ENCODE data around the gene MPRIP.

MPRIP gene

GRCh38 chr17:17029938-17030337 is 12.3 kb upstream of the MPRIP start:
- no peak for DNase-seq

DNA sequence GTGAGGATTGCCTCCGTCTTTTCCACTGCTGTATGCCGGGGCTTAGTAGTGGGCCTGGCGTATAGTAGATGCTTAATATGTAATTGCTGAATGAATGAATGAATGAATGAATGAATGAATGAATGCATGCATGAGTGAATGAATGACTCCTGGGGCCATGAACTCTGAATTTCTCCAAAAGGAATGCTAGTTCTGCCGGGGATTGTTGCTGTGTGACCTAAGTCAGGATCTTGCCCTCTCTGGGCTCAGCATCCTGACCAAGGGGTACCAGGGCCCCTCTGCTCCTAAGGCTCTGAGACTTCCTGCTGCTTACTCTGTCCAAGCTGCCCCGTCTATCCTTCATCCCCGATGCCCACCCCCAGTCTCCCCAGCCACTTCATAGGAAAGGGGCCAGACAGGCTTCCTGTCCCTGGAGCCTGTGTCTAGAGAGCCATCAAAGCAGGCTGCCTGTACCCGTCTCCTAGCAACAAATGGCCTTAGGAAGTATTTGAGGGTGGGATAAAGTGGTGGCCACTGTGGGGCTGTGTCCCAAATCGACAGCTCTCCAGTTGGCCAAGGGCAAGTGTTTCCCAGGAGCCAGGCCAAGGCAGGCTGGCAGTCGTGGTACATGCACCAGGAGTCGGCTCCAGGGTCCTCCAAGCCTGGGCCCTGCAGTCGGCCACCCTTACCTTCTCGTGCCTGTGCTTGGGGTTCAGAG is 11.6 kb upstream of the MPRIP start:
- no peak for DNase-seq

GRCh38 chr17:17032131-17032692 is 10.0 kb upstream of the MPRIP start:
- DNase-seq: peak in 1 of 2 experiments; percentile 50

GRCh38 chr17:17033466-17033865 is 8.8 kb upstream of the MPRIP start:
- DNase-seq: no peak

DNA sequence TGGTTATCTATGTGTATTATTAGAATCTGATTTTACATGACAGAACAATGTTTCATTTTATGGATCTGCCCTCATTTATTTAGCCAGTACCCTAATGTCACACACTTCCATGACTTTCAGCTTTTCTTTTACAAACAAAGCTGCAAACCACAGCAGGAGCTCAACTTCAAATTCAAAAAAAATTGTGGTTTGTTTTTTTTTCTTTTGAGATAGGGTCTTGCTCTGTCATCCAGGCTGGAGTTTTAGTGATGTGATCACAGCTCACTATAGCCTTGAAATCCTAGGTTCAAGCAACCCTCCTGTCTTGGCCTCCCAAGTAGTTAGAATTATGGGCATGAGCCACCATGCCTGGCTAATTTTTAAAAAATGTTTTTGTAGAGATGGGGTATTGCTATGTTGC is 8.2 kb upstream of the MPRIP start:
- no peak for DNase-seq

- no peak for DNase-seq
Measured at GRCh38 chr17:17034496-17035075, 7.7 kb upstream of the MPRIP start.

- no peak for DNase-seq
Measured at GRCh38 chr17:17035490-17035889, 6.8 kb upstream of the MPRIP start.

- no peak for DNase-seq
Measured at GRCh38 chr17:17035920-17036523, 6.2 kb upstream of the MPRIP start.

DNA sequence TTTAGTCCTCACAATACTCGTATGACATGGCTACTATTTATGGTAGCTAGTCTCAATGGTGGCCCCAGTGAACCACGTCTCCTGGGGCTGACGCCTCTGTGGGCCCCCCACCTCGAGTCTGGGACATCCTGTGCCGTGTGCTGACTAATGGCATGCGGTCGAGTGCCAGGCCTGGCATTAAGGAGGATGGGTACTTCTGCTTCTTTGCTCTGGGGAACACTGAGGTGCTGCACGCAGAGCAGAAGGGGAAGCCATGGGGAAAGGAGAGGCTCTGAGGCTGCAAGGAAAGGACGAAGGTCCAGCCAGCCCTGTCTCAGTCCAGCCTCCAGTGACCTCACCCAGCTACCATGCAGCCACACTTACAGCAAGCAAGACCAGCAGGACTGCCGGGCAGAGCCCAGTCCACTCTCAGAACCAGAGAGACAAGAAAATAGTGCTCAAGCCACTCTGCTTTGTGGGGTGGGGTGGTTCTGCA is 5.7 kb upstream of the MPRIP start:
- DNase-seq: no peak

DNA sequence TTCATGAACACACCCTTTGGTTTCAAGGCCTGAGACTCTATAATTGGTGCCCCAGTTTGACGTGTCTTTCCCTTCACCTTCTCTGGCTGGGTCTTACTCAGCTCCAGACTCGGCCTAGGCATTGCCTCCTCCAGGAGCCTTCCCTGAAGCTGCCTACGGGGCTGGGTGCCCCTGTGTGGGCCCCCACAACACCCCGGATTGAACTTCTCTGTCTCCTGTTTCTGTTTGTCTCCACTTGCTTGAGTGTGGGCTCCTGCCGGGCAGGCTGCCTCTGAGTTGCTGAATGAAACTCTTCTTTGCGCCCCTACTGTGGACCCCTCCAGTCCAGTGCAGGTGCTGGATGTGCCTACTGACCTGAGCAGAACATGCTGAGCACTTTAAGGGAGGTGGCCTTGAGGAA is 2.3 kb upstream of the MPRIP start:
- no peak for DNase-seq

- DNase-seq: peak in 1 of 2 experiments; percentile 45
Measured at GRCh38 chr17:17041018-17041521, 1.2 kb upstream of the MPRIP start.

DNA sequence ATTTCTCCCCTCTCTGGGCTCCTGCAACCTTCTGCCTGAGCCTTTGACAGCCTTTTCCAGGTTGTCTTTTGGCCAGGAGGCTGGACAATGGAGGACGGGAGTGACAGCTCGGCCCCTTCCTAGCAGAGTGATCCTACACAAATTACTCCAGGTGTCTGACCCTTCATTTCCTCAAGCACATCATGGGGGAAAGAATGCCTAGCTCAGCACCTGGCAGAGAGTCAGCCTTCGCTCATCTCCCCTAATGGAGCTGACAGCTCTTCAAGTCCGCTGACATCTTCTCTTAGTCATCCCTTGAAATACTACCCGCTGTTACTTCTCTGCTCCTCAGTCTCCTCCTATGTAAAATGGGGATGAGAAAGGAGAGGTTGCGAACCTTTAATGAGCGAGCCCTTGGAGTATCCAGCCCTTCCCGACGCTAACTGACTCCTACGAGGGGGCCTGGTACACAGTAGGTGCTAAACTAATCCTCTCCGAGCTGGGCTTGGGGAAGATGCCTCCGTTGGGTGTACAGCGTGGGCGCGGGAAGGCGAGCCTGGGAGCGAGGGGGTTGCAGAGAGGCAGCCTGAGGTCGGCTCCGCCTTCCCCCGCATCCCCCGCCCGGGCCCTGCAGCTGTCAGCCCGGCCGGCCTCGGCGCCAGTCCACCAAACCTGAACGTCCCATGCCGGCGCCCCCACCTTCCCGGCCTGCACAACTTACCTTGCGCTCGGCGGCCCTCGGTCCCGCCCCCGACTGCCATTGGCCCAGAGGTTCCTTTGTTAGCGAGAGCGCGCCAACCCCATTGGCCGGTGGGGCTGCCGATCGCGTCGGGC is 480 bp upstream of the MPRIP start:
- DNase-seq: peak; percentile 88 to 97

DNA sequence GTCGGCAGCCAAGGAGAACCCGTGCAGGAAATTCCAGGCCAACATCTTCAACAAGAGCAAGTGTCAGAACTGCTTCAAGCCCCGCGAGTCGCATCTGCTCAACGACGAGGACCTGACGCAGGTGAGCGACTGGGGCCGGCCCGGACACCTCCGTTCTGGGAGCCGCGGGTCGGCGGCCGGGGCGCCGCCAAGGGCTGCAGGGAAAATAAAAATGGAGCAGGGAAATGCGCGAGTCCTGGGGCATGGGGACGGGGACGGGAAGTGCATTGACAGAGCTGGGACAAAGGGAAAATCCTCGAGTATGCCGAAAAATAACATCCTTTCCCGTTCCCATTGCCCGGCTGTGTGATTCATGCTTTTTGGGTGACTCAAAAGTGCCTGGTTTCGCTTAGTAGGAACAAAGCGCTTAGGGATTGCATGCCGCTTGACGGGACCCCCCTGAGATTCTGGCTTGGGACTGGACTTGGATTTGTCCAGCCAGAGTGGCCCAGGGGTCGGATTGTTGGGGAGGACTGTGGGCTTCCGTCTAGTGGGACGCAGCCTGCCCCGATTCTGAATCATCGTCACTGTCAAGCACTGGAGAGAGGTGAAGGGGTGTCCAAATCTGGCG is 699 bp downstream of the MPRIP start:
- no peak for DNase-seq

- DNase-seq: no peak
Measured at GRCh38 chr17:17043461-17044271, 1.4 kb downstream of the MPRIP start.

- peak in 1 of 2 experiments; percentile 21 for DNase-seq
Measured at GRCh38 chr17:17044846-17045561, 2.7 kb downstream of the MPRIP start.

- no peak for DNase-seq
Measured at GRCh38 chr17:17048106-17048505, 5.8 kb downstream of the MPRIP start.

DNA sequence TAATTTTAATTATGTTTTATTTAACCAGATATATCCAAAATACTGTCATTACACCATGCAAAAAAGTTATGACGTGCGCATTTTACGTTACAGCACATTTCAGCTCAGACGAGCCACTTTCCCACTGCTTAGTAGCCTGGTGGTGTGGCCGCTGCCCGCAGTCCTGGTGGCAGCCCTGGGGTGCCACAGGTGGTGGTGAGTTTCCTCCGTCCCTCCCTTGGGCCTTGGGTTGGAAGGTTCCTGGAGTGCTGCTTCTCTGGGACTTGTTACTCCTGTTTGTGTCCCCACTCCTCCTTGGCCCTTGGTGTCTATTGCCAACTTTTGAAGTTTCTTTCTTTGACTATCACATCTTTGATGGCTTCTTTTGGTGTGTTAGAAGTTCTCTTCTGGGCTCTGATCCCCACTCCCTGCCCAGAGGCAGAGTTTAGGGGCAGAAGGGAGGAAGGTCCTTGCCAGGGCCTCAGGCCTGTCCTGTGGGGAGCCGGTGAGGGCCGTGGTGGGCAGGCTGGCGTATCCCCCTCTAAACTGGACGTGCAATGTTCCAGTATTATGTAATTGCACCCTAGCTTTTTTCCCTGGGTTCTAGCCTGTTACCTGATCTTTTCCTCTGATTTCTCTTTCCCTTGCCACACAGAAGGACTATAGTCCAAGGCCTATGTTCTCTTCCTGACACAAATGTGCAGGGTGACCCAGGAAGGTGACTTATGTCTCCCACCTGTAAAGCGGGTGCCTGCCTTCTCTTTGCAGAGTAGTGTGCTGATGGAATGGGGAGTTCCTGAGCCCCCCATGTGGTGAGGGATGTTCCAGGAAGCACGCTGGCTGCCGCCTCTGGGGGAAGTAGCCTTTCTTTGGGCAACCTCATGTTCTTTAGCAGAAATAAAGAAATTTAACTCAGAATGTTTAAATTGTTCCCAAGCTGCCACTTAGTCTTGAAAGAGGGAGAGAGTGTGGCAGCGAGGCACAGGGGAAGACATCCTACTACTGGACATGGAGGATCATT is 8.4 kb downstream of the MPRIP start:
- no peak for DNase-seq

- DNase-seq: no peak
Measured at GRCh38 chr17:17051380-17051779, 9.1 kb downstream of the MPRIP start.

DNA sequence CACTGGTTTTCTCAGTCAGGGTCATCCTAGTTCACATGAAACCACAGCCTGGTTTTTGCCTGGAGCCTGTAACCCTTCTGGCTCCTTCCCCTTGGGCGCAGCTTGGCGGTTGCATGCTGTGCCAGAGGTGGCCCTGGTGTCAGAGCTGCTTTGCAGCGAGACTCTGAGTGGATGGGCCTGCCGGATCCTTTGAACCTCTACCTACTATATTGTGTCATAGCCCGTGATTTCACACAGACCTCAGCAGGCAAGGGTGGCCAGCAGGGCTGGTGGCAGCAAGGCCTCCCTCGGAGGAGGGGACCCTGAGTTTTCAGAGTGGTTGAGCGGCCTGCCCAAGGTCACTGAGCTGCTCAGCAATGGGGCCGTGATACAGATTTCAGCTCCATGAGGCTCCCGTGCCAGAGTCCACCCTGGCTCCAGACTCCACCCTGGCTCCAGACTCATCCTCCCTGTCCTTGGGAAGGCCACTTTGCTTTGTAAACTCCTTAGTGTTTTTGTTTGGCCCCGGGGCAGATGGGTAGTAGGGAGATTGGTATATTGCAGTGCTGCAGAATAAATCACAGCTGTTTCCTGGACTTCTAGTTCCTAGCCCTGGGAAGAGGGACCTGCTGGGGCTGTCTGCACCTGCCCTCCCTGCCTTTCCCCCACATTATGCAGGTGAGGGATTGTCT is 9.7 kb downstream of the MPRIP start:
- no peak for DNase-seq

Measured in NCI-H446 (cell line).